HS-27A (cell line): ENCODE measurements around the gene RSAD2.

Source experiments
- DNase-seq: peaks from one replicate; pipeline ENCODE4 v3.0.0-alpha.2; 2012; ENCODE audit warnings: low read depth, missing footprints

RSAD2 gene

GRCh38 chr2:6945087-6945813, 67.7 kb downstream of the RSAD2 start:
- no peak for DNase-seq

GRCh38 chr2:6945821-6946220, 68.2 kb downstream of the RSAD2 start:
- no peak for DNase-seq

- no peak for DNase-seq
Measured at GRCh38 chr2:6946722-6947121, 69.1 kb downstream of the RSAD2 start.
